ENCODE data around the gene ZNF580. TPM values are rescaled to one million over a fixed set of nuclear protein-coding genes. Genes with fewer than 3 reads are reported as not detected.

ZNF580 gene
- total and polyA plus RNA-seq, 9 of the 15 experiments (the other 6 are each of a cell fraction or from before 2014, with no cell fraction given) = 2.3 to 47.4 (median 6.0) TPM

- TF ChIP-seq ZNF592 (IDR thresholded peaks at IDR 0.05) = peak; percentile 86
- TF ChIP-seq SP2 (IDR thresholded peaks at IDR 0.05; ENCODE audit: extremely low read depth, low read depth, low read length, poor library complexity, severe bottlenecking) = peak; percentile 12
- TF ChIP-seq FOXK2 (conservative IDR thresholded peaks at IDR 0.05 in 1 of 2, IDR thresholded peaks at IDR 0.05 in 1 of 2; ENCODE audit: low read depth in 2 of 2) = peak; percentile 32 to 81
- peak; percentile 87 for TF ChIP-seq POLR2B (IDR thresholded peaks at IDR 0.05; ENCODE audit: low read depth, partially characterized antibody)
- TF ChIP-seq SOX6 (IDR thresholded peaks at IDR 0.05) = peak; percentile 71
- peak; percentile 69; the same call in 1 of the 2 replicates for TF ChIP-seq ZNF263 (CRISPR knock-in tag; IDR thresholded peaks at IDR 0.05; ENCODE audit: borderline replicate concordance)
- TF ChIP-seq SMAD4 (CRISPR knock-in tag; conservative IDR thresholded peaks at IDR 0.05) = peak; percentile 88
- peak in 1 of 2 experiments; percentile 88; a peak in 2 of 4 replicates for TF ChIP-seq ZNF639 (CRISPR knock-in tag; conservative IDR thresholded peaks at IDR 0.05 in 1 of 2, IDR thresholded peaks at IDR 0.05 in 1 of 2)
- peak; percentile 91 for TF ChIP-seq NR2C1 (IDR thresholded peaks at IDR 0.05)
- TF ChIP-seq NR2C1 (tag; IDR thresholded peaks at IDR 0.05) = peak; percentile 95
- TF ChIP-seq CBX5 (IDR thresholded peaks at IDR 0.05; ENCODE audit: borderline replicate concordance, low read depth) = 0 out of 2 replicates have a peak, but pooled peaks have one; percentile 47
- no peak for TF ChIP-seq CHCHD3 (CRISPR knock-in tag; IDR thresholded peaks at IDR 0.05)
- TF ChIP-seq, protein P1, sequence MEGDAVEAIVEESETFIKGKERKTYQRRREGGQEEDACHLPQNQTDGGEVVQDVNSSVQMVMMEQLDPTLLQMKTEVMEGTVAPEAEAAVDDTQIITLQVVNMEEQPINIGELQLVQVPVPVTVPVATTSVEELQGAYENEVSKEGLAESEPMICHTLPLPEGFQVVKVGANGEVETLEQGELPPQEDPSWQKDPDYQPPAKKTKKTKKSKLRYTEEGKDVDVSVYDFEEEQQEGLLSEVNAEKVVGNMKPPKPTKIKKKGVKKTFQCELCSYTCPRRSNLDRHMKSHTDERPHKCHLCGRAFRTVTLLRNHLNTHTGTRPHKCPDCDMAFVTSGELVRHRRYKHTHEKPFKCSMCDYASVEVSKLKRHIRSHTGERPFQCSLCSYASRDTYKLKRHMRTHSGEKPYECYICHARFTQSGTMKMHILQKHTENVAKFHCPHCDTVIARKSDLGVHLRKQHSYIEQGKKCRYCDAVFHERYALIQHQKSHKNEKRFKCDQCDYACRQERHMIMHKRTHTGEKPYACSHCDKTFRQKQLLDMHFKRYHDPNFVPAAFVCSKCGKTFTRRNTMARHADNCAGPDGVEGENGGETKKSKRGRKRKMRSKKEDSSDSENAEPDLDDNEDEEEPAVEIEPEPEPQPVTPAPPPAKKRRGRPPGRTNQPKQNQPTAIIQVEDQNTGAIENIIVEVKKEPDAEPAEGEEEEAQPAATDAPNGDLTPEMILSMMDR (IDR thresholded peaks at IDR 0.05 in 2 of 3, conservative IDR thresholded peaks at IDR 0.05 in 1 of 3; ENCODE audit: insufficient read depth in 2 of 3, low read depth in 1 of 3, low read length in 3 of 3) = peak; percentile 99 to 100 (median 100)
- TF ChIP-seq SAFB2 (IDR thresholded peaks at IDR 0.05; ENCODE audit: borderline replicate concordance, low read depth, low read length, severe bottlenecking) = no peak
- no peak for TF ChIP-seq ZNF583 (CRISPR knock-in tag; IDR thresholded peaks at IDR 0.05)
- TF ChIP-seq CTBP1 (IDR thresholded peaks at IDR 0.05; ENCODE audit: borderline replicate concordance) = peak; percentile 87
- TF ChIP-seq ZNF398 (CRISPR knock-in tag; IDR thresholded peaks at IDR 0.05) = no peak
- TF ChIP-seq TEAD1 (CRISPR knock-in tag; IDR thresholded peaks at IDR 0.05) = peak in 1 of 2 experiments; percentile 64; a peak in 2 of 4 replicates
These were observed 13.0 kb downstream of the ZNF580 start (continued) for GRCh38 chr19:55653651-55654322.
